DMS 273 (cell line): ENCODE measurements around the gene RFESD.
A peak's percentile ranks its signal among the peaks of the same experiment; 100 is the strongest.

Experiments
- DNase-seq: peaks from one replicate; lab custom pipeline; 2025; ENCODE audit not compliant: unreplicated experiment; lab: John Stamatoyannopoulos, UW

The RFESD gene

DNA sequence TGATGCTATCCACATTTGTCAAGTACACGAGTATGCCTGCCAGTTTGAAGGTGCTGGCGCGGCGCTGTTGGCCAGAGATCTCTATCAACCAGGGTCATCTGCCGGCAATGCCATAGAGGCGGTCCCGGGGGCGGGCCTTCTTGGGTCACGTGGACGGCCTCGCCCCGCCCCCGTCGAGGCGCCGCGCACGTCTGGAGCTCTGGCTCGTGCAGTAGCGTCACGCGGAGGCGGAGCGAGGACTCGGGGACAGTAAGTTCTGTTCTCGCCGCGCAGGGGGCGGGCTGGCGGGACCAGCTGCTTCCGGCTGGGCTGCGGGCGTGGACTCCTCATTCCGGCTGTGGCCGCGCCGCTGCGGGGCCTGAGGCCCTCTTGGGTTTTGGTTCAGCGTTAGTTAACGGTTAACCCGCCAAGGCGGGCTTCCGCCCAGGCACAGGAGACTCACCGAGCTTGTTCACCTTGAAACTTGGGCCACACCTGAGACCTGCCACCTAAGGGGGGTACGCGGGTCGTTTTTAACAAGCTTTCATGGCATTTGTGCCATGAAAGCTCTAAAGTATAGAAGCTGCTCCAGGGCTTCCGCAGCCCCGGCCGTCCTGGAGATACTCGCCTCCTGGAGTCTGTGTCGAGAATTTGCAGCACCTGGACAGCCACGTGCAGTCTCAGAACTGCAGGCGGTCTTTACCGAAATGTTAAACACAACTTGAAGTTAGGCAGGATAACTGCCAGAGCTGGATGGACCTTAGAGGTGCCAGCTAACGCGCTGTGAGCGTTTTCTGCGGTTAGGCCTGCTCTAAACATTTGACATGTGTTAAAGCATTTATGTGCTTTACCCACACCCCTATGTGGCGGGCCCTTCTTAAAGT, at the start of gene RFESD:
TSS of gene RFESD (plus strand) at position 209 of the 863 bp plus-strand sequence. CDS start 5,495 bp downstream, outside the sequence.
- peak; percentile 99 for DNase-seq

DNA sequence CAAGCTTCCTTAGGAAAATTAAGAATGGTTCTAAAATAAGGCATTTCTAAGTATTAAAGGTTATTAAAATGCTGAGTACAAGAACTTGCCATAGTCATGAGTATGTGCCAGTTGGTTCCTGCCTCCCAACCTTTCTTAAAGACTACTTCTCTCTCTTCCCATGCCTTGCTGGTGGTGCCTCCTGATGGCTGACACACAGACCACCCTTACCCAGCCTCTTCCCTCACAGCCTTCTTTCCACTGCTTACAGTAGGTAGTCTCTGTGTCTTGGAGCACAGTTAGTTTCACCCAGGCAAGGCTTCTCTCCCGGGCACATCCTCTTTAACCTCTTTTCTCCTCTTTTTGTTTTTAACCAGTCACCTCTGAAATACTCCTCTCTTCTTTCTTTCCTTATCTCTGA, 47.3 kb upstream of the RFESD start:
- DNase-seq, result no peak

DNA sequence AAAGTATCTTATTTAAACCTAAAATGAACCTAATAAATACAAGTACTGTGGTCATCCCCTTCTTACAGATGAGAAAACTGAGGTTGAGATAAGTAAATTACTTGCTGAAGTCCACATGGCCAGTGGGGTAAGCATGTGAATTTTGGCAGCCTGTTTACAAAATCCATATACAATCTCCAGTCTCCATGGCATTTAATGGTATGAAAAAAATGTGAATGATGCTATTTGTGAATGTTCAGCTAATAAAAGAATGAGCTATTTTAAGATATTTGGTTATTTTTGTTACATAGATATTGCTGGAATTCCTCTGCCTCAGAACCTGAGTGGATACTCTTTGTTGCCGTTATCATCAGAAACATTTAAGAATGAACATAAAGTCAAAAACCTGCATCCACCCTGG, 46.0 kb upstream of the RFESD start:
- DNase-seq, result no peak

DNA sequence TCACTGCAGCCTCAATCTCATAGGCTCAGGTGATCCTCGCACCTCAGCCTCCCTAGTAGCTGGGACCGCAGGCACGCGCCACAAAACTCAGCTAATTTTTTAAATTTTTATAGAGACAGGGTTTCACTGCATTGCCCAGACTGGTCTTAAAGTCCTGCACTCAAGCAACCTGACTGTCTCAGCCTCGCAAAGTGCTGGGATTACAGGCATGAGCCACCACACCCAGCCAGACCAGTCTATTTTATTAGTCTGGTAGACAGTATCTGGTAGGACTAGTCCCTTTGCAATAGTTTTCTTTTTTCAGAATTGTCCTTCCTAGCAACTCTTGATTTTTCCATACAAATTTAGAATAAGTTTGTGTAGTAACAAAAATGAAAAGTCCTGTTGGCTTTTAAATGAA, 40.8 kb upstream of the RFESD start:
- DNase-seq, result no peak

DNA sequence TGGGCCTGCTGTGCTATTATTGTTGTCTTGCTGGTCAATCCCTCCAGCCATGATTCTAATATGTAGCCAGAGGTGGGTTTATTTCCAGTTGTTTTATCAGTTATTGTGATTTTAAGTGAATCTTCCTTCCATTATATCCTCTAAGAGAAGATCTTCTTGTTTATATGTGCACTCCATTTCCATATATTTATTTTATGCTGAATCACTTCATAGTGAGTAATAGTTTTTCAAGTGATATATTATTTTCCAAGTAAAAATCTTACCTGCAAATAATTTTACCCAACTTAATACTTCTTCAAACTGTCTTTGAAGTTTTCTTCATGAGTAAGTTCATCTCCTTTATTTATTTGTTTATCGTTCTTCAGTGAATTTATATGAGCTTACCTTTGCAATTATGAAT, 40.2 kb upstream of the RFESD start:
- no peak for DNase-seq

DNA sequence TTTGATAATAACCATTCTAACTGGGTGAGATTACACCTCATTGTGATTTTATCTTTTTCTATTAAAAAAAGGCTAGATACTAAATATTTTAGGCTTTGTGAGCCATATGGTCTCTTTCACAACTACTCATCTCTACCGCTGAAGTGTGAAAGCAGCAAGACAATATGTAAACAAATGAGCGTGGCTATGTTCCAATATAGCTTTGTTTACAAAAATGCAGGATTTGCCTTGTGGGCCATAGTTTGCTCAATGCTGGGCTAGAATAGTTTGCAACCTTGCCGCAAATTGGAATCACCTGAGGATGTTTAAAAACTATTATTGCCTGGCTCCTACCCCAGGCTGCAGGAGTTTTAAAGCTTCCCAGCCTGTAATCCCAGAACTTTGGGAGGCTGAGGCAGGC, 36.9 kb upstream of the RFESD start:
- DNase-seq, result no peak

DNA sequence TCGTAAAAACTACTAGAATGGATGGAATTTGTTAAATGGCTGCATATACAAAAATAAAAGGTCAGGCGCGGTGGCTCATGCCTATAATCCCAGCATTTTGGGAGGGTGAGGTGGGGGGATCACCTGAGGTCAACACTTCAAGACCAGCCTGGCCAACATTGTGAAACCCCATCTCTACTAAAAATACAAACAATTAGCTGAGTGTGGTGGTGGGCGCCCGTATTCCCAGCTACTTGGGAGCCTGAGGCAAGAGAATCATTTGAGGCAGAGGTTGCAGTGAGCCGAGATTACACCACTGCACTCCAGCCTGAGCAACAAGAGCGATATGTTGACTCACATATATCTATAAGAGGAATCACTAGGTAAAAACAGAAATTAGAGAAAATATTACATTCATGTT, 36.0 kb upstream of the RFESD start:
- DNase-seq, result no peak

DNA sequence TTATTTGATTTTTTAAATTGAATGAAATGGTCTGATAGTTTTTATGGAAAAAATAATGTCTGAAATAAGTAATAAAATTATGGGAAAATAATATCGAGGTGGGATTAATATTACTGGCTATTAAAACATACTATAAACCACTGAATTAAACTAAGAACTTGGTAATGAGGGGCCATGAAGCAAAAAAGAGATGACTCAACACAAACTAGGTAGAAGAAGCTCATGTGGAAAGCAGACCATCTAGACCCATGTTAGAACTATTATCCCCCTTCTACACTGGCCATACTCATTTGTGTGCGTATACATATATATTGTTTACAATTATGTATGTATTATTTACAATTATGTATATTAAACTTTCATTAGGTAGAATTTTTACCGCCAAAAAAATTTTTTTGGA, 35.2 kb upstream of the RFESD start:
- no peak for DNase-seq

DNA sequence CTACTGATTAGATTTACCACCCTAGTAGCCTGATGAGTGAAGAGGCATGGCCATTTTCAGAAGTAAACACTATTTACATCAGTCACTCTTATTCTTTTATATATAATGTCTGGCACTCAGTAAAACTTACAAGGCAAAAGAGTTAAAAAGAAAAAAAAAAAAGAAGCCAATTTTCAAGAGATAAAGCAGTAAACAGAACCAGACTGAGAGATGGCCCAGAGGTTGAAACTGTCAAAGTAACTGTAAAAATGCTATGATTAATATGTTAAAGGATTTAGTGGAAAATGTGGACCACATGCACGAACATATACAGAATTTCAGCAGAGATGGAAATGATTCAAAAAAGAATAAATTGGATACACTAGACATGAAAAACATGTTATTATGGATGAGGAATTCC, 33.1 kb upstream of the RFESD start:
- DNase-seq, result no peak

DNA sequence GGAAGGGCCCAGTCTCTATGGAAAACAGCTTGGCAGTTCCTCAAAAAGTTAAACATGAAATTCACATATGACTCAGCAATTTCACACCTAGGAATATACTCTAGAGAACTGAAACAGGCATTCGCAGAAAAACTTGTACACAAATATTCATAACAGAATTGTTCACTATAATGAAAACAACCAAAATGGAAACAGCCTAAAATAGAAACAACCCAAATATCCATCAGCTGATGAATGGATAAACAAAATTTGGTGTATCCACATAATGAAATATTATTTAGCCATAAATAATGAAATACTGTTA, 31.5 kb upstream of the RFESD start:
- no peak for DNase-seq

DNA sequence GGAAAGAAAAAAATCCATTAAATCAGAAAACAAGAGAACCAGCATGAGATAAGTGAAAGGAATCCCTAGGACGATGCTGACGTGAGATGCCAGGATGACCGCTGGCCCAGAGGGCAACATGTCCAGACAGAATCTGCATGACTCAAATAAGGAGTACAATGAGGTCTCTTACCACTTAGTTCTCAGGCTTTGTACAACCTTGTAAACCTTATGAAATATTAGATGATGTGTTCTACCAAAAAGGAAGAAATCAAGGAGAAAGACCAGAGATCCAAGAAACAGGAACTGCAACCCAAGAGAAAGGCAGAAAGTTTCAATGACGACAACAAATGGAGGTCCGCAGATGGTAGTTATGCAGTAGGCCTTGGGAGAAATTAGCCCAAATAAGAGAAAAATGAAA, 29.5 kb upstream of the RFESD start:
- DNase-seq, result no peak

DNA sequence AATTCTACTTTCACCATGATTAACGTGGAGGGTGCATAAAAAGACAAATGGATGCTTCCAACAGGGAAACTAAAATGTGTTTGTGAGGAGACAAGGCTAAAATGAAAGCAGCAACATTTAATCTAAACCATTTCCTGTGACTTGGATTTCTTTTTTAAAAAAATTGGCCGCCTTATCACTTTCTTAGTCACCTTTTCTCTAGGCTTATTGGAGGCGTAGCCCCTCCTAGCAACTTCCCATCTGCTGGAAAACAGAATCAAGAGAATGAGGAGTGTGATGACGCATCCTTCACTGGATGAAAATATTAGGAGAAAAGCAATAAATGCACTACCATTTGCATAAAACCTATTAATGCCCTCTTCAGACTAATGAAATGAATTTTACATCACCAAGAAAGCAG, 27.5 kb upstream of the RFESD start:
- DNase-seq, result no peak

DNA sequence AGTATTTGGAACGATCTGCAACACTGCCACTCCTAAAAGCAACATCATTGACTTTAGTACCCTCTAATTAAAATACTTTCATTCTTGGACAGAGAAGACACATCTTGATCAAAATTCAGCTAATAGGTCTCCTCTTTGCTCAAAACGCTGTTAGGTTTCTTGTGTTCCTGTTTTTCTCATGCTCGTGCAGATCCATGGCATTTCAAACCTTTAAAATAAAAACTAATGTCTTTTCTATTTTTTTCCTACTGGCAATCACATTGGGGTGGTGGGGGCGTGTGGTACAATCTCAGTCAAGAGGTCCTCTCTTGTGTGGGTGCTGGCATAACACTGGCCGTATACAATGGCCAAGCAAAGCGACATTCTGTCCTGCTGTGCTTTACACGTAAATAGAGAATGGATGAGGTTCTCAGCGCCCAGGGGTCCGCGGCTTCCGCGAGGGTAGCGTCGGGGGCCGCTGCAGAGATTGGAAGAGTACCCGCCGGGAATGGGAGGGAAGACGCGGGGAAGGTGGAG, 27.0 kb upstream of the RFESD start:
- no peak for DNase-seq

DNA sequence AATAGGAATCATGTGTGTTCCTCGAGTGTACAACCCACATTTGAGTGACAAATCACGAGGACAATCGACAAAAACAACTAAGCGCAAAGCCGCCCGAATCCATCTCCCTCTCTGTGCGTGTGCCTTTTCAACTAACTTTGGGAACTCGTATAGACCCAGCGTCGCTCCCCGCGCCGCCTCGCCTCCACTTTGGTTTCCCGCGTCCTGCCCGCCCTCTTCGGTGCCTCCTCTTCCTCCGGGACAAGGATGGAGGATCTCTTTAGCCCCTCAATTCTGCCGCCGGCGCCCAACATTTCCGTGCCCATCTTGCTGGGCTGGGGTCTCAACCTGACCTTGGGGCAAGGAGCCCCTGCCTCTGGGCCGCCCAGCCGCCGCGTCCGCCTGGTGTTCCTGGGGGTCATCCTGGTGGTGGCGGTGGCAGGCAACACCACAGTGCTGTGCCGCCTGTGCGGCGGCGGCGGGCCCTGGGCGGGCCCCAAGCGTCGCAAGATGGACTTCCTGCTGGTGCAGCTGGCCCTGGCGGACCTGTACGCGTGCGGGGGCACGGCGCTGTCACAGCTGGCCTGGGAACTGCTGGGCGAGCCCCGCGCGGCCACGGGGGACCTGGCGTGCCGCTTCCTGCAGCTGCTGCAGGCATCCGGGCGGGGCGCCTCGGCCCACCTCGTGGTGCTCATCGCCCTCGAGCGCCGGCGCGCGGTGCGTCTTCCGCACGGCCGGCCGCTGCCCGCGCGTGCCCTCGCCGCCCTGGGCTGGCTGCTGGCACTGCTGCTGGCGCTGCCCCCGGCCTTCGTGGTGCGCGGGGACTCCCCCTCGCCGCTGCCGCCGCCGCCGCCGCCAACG, 26.3 kb upstream of the RFESD start, which contains the start of gene GPR150:
TSS of gene GPR150 (plus strand) at position 58 of the 840 bp plus-strand sequence. CDS start at position 247, 189 bp downstream.
- DNase-seq, result peak; percentile 88

DNA sequence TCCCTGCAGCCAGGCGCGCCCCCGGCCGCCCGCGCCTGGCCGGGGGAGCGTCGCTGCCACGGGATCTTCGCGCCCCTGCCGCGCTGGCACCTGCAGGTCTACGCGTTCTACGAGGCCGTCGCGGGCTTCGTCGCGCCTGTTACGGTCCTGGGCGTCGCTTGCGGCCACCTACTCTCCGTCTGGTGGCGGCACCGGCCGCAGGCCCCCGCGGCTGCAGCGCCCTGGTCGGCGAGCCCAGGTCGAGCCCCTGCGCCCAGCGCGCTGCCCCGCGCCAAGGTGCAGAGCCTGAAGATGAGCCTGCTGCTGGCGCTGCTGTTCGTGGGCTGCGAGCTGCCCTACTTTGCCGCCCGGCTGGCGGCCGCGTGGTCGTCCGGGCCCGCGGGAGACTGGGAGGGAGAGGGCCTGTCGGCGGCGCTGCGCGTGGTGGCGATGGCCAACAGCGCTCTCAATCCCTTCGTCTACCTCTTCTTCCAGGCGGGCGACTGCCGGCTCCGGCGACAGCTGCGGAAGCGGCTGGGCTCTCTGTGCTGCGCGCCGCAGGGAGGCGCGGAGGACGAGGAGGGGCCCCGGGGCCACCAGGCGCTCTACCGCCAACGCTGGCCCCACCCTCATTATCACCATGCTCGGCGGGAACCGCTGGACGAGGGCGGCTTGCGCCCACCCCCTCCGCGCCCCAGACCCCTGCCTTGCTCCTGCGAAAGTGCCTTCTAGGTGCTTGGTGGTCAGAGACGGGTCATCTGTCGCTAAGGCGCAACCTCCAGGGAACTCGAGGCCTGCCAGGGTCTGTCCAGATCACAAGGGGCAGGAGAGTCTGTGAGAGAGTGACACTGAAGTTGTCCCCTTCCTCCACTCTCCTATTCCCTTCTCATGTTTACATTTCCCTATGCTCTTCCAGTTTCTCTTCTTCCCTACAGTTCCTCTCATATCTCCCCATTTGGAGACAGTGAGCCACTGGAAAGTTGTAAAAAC, 25.4 kb upstream of the RFESD start:
- peak; percentile 80 for DNase-seq

DNA sequence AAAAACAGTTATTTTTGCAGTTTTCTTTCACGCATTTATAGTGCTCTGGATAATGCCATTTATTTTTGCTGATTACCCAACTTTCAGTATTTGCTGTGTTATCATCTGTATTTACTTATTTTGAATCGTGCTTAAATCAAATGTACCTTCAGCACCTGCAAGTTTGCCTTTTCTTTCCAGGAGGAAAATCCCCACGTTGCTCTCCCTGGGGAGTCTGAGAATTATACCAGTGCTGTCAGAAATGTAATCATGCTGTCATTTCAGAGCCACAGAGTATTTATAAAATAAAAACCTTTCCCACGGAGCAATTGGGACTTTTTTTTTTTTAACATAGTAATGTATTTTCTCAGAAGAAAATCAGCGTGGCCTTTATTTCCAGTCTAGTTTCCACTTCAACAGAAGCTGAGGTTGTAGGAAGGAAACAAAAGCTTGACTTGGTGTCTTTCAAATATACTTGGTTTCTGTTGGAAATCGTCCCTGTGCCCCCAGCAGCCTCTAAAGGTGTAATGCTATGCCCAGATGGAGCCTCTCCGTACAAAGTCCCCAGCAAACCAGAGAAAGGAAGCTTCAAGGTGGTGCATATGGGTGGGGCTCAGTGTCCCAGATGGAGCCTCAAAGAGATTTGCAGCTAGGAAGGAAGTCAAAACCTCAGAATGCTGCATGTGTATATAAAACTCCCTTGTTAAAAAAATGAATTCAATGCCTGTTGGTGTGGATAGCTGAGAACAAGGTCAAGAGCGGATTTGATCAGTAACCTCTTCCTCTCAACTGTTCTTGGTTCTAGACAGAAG, 24.5 kb upstream of the RFESD start:
- no peak for DNase-seq

DNA sequence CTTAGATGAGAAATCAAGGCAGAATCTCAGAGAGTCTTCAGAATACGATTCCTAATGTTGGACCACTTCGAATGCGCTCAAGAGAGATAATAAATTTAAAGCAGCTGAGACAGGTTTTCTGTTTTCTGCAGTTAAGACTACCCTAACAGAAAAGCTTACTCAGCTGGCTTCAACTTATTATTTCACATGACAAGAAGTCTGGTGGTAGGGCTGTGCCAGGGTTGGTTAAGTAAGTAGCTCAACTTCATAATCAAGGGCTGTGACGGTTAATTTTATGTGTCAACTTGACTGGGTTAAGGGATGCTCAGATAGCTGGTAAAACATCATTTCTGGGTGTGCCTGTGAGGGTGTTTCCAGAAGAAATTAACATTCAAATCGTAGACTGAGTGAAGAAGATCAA, 22.9 kb upstream of the RFESD start:
- DNase-seq, result no peak

DNA sequence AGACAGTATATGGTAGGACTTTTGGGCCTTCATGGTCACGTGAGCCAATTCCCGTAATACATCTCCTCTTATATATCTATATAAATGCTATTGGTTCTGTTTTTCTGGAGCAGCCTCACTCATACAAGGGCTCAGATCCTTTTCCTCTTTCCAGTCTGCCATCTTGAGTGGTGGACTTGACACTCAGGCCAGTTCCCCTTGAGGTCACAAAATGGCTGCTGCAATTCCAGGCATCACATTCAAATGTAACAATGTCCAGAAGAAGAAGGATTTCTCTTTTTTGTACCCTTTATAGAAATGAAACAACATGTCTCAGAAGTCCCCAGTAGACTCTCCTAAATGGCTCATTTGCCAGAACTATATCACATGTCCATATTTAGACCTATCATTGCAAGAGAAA, 22.2 kb upstream of the RFESD start:
- DNase-seq, result no peak

DNA sequence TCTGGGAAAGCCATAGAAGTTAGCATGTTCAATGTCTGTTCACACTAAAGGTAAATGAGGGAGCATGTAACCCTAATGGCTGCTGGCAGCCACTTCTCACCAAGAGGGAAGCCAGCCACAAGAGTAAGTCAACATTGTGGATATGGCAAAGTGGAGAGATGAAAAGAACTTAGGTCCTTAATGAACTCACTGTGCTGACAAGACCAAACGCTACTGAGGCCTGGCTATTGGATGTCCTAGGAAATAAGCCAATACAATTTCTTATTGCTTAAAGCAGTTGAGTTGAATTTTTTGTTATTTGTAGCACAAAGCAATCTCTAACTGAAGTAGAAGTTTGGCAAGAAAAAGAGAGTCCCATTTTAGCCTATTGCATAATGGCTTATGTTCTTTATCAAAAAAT, 19.9 kb upstream of the RFESD start:
- no peak for DNase-seq
